GM18858 (cell line): Measurements from ENCODE around the gene SEPTIN3.
A peak's percentile ranks its signal among the peaks of the same experiment; 100 is the strongest.
"Not testable (repeated sequence)": the region's sequence is repeated elsewhere in the genome, so short reads cannot be mapped to it uniquely, and the experiment has no call there.

Experiments
- ATAC-seq: cut with Tn5 transposase; IDR thresholded peaks from one replicate; pipeline ENCODE4 v1.9.1; 2021; ENCODE audit not compliant: unreplicated experiment

Gene SEPTIN3

GRCh38 chr22:41939981-41940831 is 29.0 kb upstream of the SEPTIN3 start:
- ATAC-seq: peak; percentile 37

- ATAC-seq: no peak
Observed at GRCh38 chr22:41940832-41941765, 28.1 kb upstream of the SEPTIN3 start.

- ATAC-seq: no peak
Observed at GRCh38 chr22:41943661-41944209, 25.5 kb upstream of the SEPTIN3 start.

- peak; percentile 46 for ATAC-seq
Observed at GRCh38 chr22:41946629-41947423, 22.4 kb upstream of the SEPTIN3 start, which contains the start of gene CENPM. Gene CENPM, minus strand, starts transcription at chr22:41947152. Its CDS starts 76 bp downstream, at chr22:41947076.

GRCh38 chr22:41947424-41948080 is 21.7 kb upstream of the SEPTIN3 start:
- ATAC-seq: no peak

- no peak for ATAC-seq
Observed at GRCh38 chr22:41948142-41948541, 21.1 kb upstream of the SEPTIN3 start.

GRCh38 chr22:41948928-41949296 is 20.3 kb upstream of the SEPTIN3 start:
- not testable (repeated sequence) for ATAC-seq

- ATAC-seq: no peak
Observed at GRCh38 chr22:41949297-41949965, 19.8 kb upstream of the SEPTIN3 start.

- no peak for ATAC-seq
Observed at GRCh38 chr22:41951898-41952474, 17.3 kb upstream of the SEPTIN3 start, which contains the start of gene SMIM45. Gene SMIM45, plus strand, starts transcription at chr22:41952150.

- ATAC-seq: no peak
Observed at GRCh38 chr22:41952713-41953112, 16.5 kb upstream of the SEPTIN3 start.

GRCh38 chr22:41957941-41958556 is 11.2 kb upstream of the SEPTIN3 start:
- ATAC-seq: no peak

- no peak for ATAC-seq
Observed at GRCh38 chr22:41963453-41964111, 5.7 kb upstream of the SEPTIN3 start.

- ATAC-seq: no peak
Observed at GRCh38 chr22:41964112-41964491, 5.1 kb upstream of the SEPTIN3 start.

GRCh38 chr22:41966225-41966606 is 3.0 kb upstream of the SEPTIN3 start:
- no peak for ATAC-seq

- ATAC-seq: no peak
Observed at GRCh38 chr22:41966607-41967240, 2.5 kb upstream of the SEPTIN3 start.

- no peak for ATAC-seq
Observed at GRCh38 chr22:41968601-41969000, 642 bp upstream of the SEPTIN3 start.

GRCh38 chr22:41970601-41971000 is 1.4 kb downstream of the SEPTIN3 start:
- ATAC-seq: no peak

GRCh38 chr22:41971431-41971830 is 2.2 kb downstream of the SEPTIN3 start:
- no peak for ATAC-seq
